Activated naive CD8-positive, alpha-beta T cell treated with anti-CD3 and anti-CD28 coated beads, Interleukin-2, amount 50 U/mL, for 24 hours (primary cell): Measurements from ENCODE around the gene CYP2C8.

Experiments
- ATAC-seq: fragments of 150-1000 bp; cut with Tn5 transposase; one replicate; pipeline ENCODE4 v1.10.0; 2021
- DNase-seq: peaks from one replicate; pipeline ENCODE4 v3.0.0; 2021
- H3K27ac Mint-ChIP-seq: one replicate; pipeline ENCODE4 v1.8.0; 2021; ENCODE audit warnings: mild to moderate bottlenecking, mixed read lengths
- H3K27me3 Mint-ChIP-seq: one replicate; pipeline ENCODE4 v1.8.0; 2021; ENCODE audit warnings: mixed read lengths
- H3K36me3 Mint-ChIP-seq: one replicate; pipeline ENCODE4 v1.8.0; 2021; ENCODE audit warnings: low read depth, mixed read lengths
- H3K4me1 Mint-ChIP-seq: one replicate; pipeline ENCODE4 v1.8.0; 2021; ENCODE audit warnings: mixed read lengths
- H3K4me3 Mint-ChIP-seq: one replicate; pipeline ENCODE4 v1.8.0; 2021; ENCODE audit warnings: mild to moderate bottlenecking, moderate library complexity, mixed read lengths
- H3K9me3 Mint-ChIP-seq: one replicate; pipeline ENCODE4 v1.8.0; 2021; ENCODE audit warnings: mixed read lengths

Gene CYP2C8

DNA sequence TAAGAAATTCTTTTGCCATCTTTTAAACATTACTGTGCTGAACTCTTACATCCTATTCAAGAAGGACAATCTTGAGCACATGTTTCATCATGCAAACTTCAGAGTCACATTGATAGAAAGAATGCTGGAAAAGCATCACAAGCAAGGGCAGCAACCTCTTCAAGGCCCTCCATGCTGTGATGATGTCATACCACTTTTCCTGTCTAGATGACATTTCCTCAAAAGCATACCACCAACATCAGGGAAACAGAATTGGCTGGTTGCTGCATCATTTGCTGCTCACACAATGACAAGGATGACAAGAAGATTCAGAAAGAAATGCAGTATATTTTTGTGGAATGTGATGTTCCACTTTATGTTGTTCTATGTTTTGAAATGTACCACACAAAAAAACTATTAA, 37.6 kb downstream of the CYP2C8 start:
- Mint-ChIP-seq H3K9me3 (no peaks in the 10 kb centered on the region), H3K4me1 (no peaks in the 10 kb centered on the region), H3K27ac (no peak overlapping the region), H3K4me3 (no peak overlapping the region), H3K36me3 (no peaks in the 10 kb centered on the region), H3K27me3 (peaks cover 2% of the 10 kb centered on the region)
- DNase-seq (no peak), ATAC-seq (no peak)

DNA sequence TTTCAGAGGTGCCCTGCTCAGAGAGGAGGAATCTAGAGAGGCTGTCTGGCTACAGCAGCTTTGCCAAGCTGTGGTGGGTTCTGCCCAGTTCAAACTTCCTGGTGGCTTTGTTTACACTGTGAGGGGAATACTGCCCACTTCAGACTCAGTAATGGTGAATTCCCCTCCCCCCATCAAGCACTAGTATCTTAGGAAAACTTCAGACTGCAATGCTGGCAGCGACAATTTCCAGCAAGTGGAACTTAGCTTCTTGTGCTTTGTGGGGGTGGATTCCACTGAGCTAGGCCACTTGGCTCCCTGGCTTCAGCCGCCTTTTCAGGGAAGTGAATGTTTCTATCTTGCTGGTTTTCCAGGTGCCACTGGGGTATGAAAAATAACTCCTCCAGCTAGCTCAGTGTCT, 42.8 kb downstream of the CYP2C8 start:
- no peak for ATAC-seq

DNA sequence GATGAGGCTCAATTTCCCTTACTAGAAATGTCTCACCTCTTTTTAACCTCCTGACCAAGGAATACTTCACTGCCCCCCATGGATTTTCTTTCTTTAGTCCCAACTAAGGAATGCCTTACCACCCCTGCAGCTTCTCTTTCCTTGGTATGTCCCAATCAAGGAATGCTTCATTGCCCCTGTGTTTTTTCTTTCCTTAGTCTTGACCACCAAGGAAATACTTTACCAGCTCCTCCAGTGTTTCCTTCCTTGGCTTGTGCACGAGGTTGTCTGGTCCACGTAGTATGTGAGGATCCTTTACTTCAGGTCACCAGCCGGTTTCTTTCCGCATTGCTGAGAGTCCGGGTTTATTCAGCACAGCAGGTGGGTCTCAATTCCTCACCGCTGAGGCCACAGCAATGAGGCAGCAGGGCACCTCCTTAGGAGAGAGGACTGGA, 71.5 kb downstream of the CYP2C8 start:
- Mint-ChIP-seq H3K27ac (no peak overlapping the region), H3K9me3 (no peaks in the 10 kb centered on the region), H3K4me1 (no peaks in the 10 kb centered on the region), H3K4me3 (no peak overlapping the region), H3K36me3 (no peaks in the 10 kb centered on the region), H3K27me3 (no peaks in the 10 kb centered on the region)
- no peak for ATAC-seq
- DNase-seq: no peak

More for the DNA sequence above, 42.8 kb downstream of the CYP2C8 start:
- H3K9me3 Mint-ChIP-seq: peaks cover 4% of the 10 kb centered on the region
- H3K4me3 Mint-ChIP-seq: no peak overlapping the region
- no peaks in the 10 kb centered on the region for H3K4me1 Mint-ChIP-seq
- no peak overlapping the region for H3K27ac Mint-ChIP-seq
- H3K27me3 Mint-ChIP-seq: peaks cover 2% of the 10 kb centered on the region
- DNase-seq: no peak
- H3K36me3 Mint-ChIP-seq: no peaks in the 10 kb centered on the region

- H3K27me3 Mint-ChIP-seq: no peaks in the 10 kb centered on the region
- H3K4me1 Mint-ChIP-seq: no peaks in the 10 kb centered on the region
- H3K27ac Mint-ChIP-seq: no peak overlapping the region
- H3K4me3 Mint-ChIP-seq: no peak overlapping the region
- no peaks in the 10 kb centered on the region for H3K36me3 Mint-ChIP-seq
- ATAC-seq (no peak), DNase-seq (no peak)
- peaks cover 25% of the 10 kb centered on the region for H3K9me3 Mint-ChIP-seq
Measured at GRCh38 chr10:94992811-94993210, 76.5 kb downstream of the CYP2C8 start.

GRCh38 chr10:94991243-94991888, 77.9 kb downstream of the CYP2C8 start:
- Mint-ChIP-seq H3K36me3 (no peaks in the 10 kb centered on the region), H3K27me3 (no peaks in the 10 kb centered on the region), H3K9me3 (peaks cover 25% of the 10 kb centered on the region), H3K4me3 (no peak overlapping the region), H3K4me1 (no peaks in the 10 kb centered on the region), H3K27ac (no peak overlapping the region)
- DNase-seq (no peak), ATAC-seq (no peak)

DNA sequence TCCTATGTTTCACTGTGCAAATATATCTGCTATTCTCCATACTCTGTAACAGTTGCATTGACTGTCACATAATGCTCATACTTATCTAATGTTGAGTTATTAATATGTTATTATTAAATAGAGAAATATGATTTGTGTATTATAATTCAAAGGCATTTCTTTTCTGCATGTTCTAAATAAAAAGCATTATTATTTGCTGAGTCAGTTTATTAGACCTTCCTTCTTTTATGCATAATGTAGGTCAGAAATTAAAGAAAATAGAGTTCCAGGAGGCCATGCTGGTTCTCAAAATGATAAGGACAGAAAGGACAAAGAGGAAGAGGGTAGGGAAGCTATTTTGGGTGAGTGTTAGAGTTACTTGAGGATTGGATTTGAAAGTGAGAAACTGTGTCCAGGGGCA, 80.1 kb downstream of the CYP2C8 start:
- no peak for DNase-seq
- no peak overlapping the region for H3K4me3 Mint-ChIP-seq
- no peaks in the 10 kb centered on the region for H3K4me1 Mint-ChIP-seq
- H3K27me3 Mint-ChIP-seq: no peaks in the 10 kb centered on the region
- H3K36me3 Mint-ChIP-seq: no peaks in the 10 kb centered on the region
- ATAC-seq: no peak
- peaks cover 25% of the 10 kb centered on the region for H3K9me3 Mint-ChIP-seq
- H3K27ac Mint-ChIP-seq: no peak overlapping the region
